GM19463 (cell line): Measurements from ENCODE around the gene XPOT.
"Not testable (repeated sequence)": the region's sequence is repeated elsewhere in the genome, so short reads cannot be mapped to it uniquely, and the experiment has no call there.

Experiments
- ATAC-seq: cut with Tn5 transposase; IDR thresholded peaks from one replicate; pipeline ENCODE4 v1.9.1; 2021; ENCODE audit warnings: mild to moderate bottlenecking, moderate library complexity; ENCODE audit not compliant: unreplicated experiment

The XPOT gene, protein sequence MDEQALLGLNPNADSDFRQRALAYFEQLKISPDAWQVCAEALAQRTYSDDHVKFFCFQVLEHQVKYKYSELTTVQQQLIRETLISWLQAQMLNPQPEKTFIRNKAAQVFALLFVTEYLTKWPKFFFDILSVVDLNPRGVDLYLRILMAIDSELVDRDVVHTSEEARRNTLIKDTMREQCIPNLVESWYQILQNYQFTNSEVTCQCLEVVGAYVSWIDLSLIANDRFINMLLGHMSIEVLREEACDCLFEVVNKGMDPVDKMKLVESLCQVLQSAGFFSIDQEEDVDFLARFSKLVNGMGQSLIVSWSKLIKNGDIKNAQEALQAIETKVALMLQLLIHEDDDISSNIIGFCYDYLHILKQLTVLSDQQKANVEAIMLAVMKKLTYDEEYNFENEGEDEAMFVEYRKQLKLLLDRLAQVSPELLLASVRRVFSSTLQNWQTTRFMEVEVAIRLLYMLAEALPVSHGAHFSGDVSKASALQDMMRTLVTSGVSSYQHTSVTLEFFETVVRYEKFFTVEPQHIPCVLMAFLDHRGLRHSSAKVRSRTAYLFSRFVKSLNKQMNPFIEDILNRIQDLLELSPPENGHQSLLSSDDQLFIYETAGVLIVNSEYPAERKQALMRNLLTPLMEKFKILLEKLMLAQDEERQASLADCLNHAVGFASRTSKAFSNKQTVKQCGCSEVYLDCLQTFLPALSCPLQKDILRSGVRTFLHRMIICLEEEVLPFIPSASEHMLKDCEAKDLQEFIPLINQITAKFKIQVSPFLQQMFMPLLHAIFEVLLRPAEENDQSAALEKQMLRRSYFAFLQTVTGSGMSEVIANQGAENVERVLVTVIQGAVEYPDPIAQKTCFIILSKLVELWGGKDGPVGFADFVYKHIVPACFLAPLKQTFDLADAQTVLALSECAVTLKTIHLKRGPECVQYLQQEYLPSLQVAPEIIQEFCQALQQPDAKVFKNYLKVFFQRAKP

GRCh38 chr12:64403707-64404469 lies at the start of gene XPOT:
Gene XPOT (plus strand): TSS chr12:64404392. CDS start chr12:64410036, 5,644 bp downstream.
- peak; percentile 93 for ATAC-seq

GRCh38 chr12:64356209-64356608 lies 48.0 kb upstream of the XPOT start:
- not testable (repeated sequence) for ATAC-seq

- ATAC-seq, result not testable (repeated sequence)
Observed at GRCh38 chr12:64361173-64361572, 43.0 kb upstream of the XPOT start.

- no peak for ATAC-seq
Observed at GRCh38 chr12:64362721-64363305, 41.4 kb upstream of the XPOT start.

DNA sequence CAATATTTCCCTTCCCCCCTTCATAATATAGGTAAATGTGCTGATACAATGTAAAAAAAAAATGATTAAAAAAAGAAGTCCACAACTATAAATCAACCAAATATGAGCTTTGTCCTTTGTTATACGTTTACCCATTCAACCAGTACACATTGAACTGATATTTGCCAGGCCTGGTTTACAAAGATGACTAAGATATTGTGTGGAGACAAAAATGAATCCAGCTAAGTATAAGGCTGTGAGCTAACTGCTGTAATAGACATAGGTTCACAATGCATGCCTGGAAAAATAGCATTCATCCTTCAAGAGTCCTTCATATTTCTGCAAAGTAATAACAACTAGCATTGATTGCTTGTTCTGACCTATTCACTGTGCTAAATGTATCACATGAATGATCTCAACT lies 20.5 kb upstream of the XPOT start:
- no peak for ATAC-seq

- no peak for ATAC-seq
Observed at GRCh38 chr12:64385019-64385418, 19.2 kb upstream of the XPOT start.

- no peak for ATAC-seq
Observed at GRCh38 chr12:64385468-64385867, 18.7 kb upstream of the XPOT start.

DNA sequence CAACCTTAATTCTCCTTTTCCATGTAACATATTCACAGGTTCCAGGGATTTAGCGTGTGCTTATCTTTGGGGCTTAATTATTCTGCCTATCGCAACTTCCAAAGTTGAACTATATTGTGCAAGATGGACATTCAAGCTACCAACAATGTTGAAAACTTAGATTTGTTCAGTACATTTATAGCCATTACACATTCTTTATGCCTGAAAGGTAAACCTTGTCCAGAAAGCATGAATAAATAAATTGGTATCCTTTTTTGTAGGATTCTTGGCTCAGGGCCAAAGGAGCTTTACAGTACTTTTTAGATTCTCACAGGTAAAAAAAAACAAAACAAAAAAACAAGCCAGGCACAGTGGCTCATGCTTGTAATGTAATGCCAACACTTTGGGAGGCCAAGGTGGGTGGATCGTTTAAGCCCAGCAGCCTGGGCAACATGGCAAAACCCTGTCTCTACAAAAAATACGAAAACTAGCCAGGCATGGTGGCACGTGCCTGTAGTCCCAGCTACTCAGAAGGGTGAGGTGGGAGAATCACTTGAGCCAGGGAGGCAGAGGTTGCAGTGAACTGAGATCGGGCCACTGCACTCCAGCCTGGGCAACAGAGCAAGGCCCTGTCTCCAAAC lies 16.9 kb upstream of the XPOT start:
- ATAC-seq, result no peak

DNA sequence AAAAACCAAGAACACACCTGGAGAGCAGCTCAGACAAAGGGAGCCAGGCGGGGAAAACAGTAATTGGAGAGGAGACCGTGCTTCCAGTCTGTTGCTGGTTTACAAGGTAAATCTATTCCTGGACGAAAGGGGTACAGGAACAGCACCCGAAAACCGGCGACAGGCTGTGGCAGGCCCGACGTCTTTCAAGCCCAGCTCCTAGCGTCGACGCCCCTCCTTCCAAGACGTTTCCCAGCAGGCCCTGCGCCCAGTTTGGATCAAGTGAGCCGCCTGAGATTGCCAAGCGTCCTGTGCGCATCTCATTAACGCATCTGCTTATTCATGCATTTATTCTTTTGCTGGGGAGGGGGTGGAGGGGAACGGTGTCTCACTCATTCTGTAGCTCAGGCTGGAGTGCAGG lies 15.0 kb upstream of the XPOT start:
- ATAC-seq, result no peak

DNA sequence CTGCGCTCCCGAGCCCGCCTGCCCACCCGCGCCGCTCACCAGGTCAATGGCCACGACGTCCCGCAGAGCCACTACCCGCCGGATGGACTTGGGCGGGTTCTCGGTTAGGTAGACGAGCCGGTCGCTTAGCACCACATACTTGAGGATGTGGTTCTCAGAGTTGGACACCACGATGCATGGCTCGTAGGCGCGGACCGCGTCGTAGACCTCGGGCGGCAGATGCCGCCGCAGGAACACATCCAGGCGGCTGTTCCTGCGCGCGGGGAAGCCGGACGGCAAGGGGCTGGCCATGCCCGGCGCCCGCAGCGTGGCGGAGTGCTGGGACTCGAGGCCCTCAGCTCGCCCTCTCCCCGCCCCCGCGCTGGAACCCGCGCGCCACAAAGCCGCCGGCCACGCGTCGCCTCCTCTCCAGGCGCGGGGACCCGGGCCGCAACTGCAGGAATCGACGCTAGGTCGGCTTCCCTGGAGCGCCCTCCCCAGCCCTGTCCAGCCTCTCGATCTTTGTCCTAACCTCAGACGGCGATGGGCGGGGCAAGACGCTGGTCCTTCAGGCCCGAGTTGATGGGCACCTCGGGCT lies 13.8 kb upstream of the XPOT start, which contains the start of gene C12orf56:
C12orf56 (minus strand) TSS at position 484 of the 577 bp plus-strand sequence; CDS start at position 291, 193 bp downstream.
- no peak for ATAC-seq

DNA sequence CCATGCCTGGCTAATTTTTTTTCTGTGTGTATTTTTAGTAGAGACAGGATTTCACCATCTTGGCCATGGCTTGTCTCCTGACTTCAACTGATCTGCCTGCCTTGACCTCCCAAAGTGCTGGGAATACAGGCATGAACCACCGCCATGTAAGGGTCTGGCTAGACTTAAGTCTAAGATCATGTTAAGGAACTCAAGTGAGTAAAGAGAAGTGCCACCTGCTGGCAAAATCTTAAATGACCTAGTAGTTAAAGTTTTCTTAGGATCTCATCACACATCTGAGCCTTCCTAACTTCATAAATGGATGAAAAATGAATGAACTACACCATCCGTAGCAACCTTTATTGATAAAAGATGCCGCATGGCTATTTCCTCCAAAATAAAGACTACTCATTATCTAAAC lies 12.0 kb upstream of the XPOT start:
- no peak for ATAC-seq

GRCh38 chr12:64395739-64396138 lies 8.5 kb upstream of the XPOT start:
- no peak for ATAC-seq

DNA sequence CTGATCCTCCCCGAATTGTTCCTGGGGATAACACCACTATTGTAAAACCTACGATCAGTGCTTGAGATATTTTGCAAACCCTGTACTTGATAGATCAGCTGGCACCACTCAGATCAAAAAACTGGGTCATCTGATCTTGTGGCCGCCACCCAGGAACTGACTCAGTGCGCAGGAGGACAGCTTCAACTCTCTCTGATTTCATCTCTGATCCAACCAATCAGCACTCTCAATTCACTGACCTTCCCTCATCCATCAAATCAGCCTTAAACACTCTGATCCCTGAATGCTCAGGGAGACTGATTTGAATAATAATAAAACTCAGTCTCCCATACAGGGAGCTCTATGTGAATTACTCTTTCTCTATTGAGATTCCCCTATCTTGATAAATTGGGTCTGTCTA lies 4.2 kb upstream of the XPOT start:
- ATAC-seq, result no peak

DNA sequence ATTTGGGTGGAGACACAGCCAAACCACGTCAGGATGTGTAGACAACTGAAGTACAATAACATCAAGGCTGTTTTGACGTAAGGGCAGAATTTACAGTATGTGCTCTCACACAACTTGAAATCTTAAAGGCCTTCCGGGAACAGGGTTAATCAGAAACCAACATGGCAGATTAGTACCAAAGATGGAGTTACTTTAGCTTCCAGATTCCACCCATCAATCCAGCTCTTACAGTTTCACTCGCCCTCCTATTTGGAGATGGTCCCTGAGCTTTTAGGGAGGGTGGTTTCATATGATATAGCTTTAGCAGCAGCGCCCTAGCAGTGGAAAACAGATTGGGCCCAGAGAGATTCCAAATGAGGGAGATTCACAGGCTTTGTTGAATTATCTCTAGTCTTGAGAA lies 2.0 kb upstream of the XPOT start:
- ATAC-seq, result no peak

GRCh38 chr12:64404470-64405256 lies 471 bp downstream of the XPOT start:
- peak; percentile 24 for ATAC-seq

DNA sequence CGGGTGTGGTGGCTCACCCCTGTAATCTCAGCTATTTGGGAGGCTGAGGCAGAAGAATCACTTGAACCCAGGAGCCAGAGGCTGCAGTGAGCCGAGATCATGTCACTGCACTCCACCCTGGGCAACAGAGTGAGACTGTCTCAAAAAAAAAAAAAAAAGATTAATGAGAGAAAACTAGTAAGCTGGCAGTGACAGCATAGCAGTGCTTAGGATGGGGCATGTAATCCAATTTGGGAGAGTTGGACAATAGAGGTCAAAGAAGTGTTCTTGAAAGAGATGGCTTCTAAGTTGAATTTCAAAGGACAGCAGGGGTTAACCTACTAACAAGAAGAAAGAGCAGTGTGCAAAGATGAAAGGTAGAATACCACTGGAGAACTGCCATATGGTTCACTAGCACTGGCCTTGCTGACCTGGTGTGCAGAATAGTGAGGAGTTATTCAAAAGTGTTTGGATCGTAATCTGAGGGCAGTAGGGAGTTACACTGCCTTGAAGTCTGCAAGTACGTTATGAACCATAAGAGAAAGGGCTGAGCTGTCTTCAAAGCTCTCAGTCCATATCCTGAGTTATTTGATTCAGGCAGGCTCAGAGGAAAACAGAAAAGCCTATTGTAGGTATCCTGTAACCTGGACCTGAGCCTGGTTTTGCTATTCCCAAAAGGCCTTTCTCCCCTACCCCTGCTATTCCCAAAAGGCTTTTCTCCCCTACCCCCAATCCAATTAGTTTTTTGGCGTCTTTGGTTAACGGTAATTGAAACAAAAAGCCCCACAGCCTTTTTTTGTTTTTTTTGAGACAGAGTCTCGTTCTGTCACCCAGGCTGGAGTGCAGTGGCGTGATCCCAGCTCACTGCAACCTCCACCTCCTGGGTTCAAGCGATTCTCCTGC lies 3.4 kb downstream of the XPOT start:
- no peak for ATAC-seq

- ATAC-seq, result no peak
Observed at GRCh38 chr12:64411427-64411826, 7.2 kb downstream of the XPOT start.

GRCh38 chr12:64412459-64412858 lies 8.3 kb downstream of the XPOT start:
- no peak for ATAC-seq
